GM19035 (cell line): ENCODE measurements around the gene L3MBTL4.

ENCODE experiments used
- ATAC-seq: cut with Tn5 transposase; IDR thresholded peaks from one replicate; pipeline ENCODE4 v1.9.1; 2021; ENCODE audit not compliant: unreplicated experiment

Gene L3MBTL4

DNA sequence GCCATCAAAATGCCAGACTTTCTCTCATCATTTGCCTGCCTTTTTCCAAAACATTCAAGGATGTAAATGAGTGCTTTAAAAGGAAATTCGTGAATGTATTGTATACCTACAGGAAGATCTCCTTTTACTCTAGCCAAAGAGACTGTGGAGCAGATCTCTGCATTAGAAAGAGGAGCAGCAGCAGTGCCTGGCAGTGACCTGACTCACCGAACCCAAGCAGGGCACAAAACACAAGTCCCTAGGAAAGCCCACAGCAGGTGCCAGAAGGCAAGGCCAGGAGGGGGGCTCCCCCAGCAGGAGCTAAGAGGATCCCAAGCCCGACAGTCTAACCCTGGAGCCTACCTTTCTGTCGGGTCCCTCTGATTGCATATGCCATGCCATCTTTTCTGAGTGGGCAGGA, 47.9 kb downstream of the L3MBTL4 start:
- ATAC-seq = no peak

- no peak for ATAC-seq
Observed at GRCh38 chr18:6365385-6365784, 49.3 kb downstream of the L3MBTL4 start.

- peak; percentile 86 for ATAC-seq
Observed at GRCh38 chr18:6363216-6363615, 51.5 kb downstream of the L3MBTL4 start.

GRCh38 chr18:6362559-6363129, 52.1 kb downstream of the L3MBTL4 start:
- ATAC-seq = no peak

DNA sequence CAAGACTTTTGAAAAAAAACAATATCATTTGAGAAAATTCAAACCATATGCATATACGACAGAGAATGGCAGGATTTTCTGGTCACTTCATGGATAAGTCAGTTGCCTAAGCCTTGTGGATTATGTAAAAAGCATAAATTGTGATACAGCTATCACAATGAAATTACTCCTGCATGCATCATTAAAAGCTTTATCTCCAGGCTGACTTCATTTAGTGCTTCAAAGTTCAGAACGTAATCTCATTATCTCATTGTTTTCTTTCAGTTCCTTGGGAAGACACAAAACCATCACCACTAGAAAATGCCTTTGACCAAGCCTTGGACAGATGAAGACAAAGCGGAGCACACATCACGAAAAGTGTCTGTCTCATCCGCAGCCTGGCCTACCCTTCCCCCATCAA, 57.0 kb downstream of the L3MBTL4 start:
- no peak for ATAC-seq

- ATAC-seq = peak; percentile 54
Observed at GRCh38 chr18:6355789-6356589, 58.7 kb downstream of the L3MBTL4 start.

DNA sequence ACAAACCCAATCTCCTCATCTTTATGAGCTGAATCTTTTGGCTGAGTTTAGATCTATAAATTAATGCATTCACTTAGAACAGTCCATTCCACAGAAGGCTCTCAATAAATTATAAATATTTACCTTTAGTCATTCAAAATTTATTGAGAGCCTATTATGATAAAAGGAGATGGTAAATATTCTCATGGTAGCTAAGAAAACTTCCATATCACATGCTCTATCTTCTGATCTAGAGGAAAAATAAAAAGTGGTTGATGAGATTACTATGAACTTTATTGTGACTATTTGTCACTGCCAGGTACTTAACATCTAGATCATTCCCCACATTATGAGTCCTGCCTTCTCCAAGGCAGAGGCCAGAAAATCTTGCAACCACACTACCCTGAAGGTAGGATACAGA, 62.4 kb downstream of the L3MBTL4 start:
- ATAC-seq = no peak

GRCh38 chr18:6342990-6343389, 71.7 kb downstream of the L3MBTL4 start:
- no peak for ATAC-seq

GRCh38 chr18:6341709-6342108, 73.0 kb downstream of the L3MBTL4 start:
- ATAC-seq = no peak

DNA sequence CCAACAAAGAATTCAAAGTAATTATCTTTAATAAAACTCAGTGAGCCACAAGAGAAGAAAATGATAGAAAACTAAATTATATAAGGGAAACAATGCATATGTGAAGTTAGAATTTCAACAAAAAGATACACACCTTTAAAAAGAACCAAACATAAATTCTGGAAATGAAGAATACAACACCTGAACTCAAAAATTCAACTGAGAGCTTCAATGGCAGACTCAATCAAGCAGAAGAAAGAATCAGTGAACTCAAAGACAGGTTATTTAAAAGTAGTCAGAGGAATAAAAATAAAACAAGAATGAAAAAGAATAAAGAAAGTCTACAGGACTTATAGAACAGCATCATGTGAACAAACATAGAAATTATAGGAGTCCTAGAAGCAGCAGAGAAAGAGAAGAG, 73.4 kb downstream of the L3MBTL4 start:
- no peak for ATAC-seq

DNA sequence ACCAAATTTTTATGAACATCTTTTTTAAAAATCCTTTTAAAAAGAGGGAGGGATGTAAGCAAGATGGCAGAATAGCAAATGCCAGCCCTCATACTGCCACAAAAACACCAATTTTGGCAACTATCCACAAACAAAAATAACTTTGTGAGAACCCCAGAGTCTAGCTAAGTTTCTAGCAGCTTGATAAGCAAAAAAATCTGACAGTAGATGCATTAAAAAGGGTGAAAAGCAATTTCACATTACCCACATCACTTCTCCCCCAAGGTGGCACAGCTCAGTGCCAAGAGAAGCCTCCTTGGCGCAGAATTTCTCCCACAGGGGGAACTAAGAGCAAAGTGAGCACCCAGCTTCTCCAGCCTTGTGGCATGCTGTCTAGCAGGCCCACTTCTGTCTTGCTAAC, 74.6 kb downstream of the L3MBTL4 start:
- ATAC-seq = no peak

DNA sequence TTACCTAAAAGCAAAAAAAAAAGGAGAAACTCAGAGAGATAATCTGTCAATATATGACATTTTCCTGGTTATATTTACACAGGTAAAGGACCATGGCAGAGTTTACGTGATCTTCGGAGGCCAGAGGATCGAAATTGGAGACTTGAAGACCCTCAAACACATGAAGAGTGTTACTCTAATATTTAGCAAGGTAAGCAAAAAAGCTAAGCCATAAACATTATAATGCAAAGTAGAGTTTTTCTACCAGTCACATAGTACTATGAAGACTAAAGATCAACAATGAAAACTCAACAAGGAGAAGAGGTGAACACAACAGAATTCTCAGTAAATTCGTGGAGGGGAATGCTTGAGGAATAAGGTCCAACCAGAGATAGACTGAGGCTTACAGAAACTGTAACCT, 78.5 kb downstream of the L3MBTL4 start:
- ATAC-seq = no peak

- no peak for ATAC-seq
Observed at GRCh38 chr18:6333981-6334380, 80.7 kb downstream of the L3MBTL4 start.

DNA sequence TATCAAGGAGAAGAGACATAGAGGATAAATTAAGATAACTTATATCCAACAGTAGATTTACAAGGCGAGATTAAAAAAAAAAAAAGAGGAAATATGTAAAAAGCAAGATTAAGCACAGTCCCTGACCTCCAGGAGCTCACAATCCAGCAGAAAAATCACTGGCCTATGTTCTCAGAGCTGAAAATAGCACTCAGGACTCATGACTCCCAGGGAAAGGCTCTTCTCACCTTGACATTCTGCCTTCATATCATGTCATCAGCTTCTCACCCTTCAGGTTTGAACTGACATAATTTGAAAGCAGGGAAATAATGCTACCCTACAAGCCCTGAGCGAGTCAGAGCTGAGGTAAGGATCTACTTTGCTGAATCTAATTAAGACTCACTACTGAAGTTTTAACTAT, 82.8 kb downstream of the L3MBTL4 start:
- no peak for ATAC-seq

- no peak for ATAC-seq
Observed at GRCh38 chr18:6330786-6331185, 83.9 kb downstream of the L3MBTL4 start.

DNA sequence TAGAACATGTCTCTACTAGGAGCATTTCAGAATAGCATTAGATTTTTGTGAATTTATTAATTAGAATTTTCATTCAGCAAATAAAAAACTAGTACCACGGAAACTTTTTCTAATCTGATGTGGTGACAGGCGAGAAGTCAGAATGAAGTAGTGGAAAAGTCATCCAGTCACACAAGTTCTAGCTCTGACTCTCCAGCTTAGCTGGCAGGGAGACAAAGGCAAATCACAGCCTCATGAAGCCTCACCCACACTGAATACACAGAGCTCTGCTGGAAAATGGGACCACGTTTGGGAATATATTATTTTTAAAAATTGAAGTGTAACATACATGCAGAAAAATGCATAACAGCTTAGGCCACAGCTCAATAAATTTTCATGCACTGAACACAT, 86.1 kb downstream of the L3MBTL4 start:
- no peak for ATAC-seq

DNA sequence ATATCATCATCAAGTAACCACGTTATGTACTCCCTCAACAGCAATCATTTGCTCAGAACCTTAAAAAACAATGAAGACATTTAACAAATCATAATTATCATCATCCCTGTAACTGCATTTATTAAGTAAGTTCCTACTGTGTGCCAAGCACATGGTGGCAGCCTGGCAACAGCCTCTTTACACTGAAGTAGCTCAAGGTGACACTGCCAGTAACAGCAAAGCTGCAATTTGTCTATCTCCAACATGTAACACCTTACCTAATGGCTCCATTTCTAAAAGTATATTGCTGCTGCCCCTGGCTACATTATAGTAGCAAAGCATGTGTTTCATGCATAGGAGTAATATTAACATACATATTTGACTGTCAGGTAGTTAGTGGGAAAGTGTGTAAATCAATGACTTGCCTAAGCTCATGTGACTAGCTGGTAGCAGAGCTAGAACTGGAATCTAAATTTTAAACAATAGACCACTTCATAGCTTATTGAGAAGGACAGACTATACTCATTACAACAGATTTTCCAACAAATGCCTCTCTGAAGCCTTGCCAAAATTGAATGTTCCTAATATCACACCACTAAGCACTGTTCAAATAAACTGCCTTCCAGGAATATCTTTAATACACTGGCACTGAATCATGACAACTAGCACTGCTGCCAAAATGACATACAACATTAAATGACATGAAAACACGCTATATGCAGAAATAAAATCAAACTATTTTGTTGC, 86.7 kb downstream of the L3MBTL4 start:
- no peak for ATAC-seq

GRCh38 chr18:6327485-6327884, 87.2 kb downstream of the L3MBTL4 start:
- ATAC-seq = no peak

- ATAC-seq = no peak
Observed at GRCh38 chr18:6326566-6326965, 88.1 kb downstream of the L3MBTL4 start.

GRCh38 chr18:6323319-6323889, 91.3 kb downstream of the L3MBTL4 start:
- no peak for ATAC-seq

DNA sequence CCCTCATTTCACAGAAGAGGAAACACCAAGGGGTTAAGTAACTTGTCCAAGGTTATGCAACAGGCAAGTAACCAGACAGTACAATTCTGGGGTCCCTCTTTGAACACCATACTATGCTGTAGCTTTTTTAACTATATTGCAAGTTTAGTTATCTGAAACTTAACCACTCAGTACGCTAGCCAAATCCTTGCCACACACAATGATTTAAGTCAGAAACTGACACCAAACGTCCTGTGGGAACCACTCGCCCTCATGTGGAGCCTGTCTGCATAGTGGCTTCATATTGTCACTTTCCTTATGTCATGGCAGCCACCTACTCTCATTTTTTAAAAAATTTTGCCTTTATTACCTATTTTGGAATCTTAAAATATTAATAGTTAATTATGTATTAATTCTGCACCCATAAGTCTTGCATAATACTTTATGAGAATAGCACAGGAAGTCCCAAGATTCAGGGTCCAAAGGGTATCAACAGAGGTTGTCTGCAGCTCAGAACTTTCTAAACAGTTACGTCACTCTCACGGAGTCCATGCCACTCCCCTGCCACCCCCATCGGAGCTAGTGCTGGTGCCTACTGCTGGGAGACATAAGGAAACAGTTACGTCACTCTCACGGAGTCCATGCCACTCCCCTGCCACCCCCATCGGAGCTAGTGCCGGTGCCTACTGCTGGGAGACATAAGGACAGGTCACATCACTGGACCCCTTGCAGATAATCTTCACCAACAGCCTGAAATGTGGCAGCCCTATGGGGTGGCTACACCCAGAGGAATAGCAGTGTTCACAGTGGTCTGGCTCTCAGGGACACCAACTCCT, 99.0 kb downstream of the L3MBTL4 start:
- no peak for ATAC-seq
